ENCODE data around the gene ADGRB3. TPM values are rescaled to one million over a fixed set of nuclear protein-coding genes. Genes with fewer than 3 reads are reported as not detected.

ADGRB3 gene
- total RNA-seq, result 8.8 and 8.9 TPM in 2 replicates
- long read RNA-seq, partial matches to known transcripts, result 10 of 20 reads
- long read RNA-seq, other reads (novel, unspliced or antisense), result 10 of 20 reads

- peak; percentile 94 for DNase-seq (ENCODE audit: extremely low spot score, unreplicated experiment)
- Mint-ChIP-seq H3K36me3 (ENCODE audit: unreplicated experiment) (peaks cover 8% of the 10 kb centered on the region), H3K27ac (ENCODE audit: unreplicated experiment) (peak within 1 kb of the TSS; percentile 89), H3K27me3 (ENCODE audit: unreplicated experiment) (peaks cover 60% of the 10 kb centered on the region), H3K4me3 (ENCODE audit: unreplicated experiment) (peak within 1 kb of the TSS; percentile 94), H3K9me3 (ENCODE audit: unreplicated experiment) (no peaks in the 10 kb centered on the region), H3K4me1 (ENCODE audit: unreplicated experiment) (peaks cover 34% of the 10 kb centered on the region)
- TF ChIP-seq, protein P1, sequence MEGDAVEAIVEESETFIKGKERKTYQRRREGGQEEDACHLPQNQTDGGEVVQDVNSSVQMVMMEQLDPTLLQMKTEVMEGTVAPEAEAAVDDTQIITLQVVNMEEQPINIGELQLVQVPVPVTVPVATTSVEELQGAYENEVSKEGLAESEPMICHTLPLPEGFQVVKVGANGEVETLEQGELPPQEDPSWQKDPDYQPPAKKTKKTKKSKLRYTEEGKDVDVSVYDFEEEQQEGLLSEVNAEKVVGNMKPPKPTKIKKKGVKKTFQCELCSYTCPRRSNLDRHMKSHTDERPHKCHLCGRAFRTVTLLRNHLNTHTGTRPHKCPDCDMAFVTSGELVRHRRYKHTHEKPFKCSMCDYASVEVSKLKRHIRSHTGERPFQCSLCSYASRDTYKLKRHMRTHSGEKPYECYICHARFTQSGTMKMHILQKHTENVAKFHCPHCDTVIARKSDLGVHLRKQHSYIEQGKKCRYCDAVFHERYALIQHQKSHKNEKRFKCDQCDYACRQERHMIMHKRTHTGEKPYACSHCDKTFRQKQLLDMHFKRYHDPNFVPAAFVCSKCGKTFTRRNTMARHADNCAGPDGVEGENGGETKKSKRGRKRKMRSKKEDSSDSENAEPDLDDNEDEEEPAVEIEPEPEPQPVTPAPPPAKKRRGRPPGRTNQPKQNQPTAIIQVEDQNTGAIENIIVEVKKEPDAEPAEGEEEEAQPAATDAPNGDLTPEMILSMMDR (IDR thresholded peaks at IDR 0.05), result peak; percentile 36
These were observed at the start of gene ADGRB3 for GRCh38 chr6:68634726-68635411. TSS of gene ADGRB3 (plus strand) at chr6:68635282. CDS start at chr6:68638676, 3,394 bp downstream.

DNA sequence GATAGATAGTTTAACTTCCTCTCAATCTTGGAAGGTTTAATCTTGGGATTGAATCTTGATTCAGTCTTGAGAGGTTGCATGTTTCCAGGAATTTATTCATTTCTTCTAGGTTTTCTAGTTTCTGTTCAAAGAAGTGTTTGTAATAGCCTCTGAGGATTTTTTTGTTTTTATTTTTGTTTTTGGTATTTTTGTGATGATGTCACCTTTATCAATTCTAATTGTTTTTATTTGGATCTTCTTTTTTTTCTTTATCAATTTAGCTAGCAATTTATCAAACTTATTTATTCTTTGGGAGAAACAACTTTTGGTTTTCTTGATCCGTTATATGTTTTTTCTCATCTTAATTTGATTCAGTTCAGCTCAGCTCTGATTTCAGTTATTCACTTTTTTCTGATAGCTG, 41.5 kb upstream of the ADGRB3 start:
- H3K9me3 Mint-ChIP-seq (ENCODE audit: unreplicated experiment), result peaks cover 15% of the 10 kb centered on the region
- H3K4me3 Mint-ChIP-seq (ENCODE audit: unreplicated experiment), result no peak overlapping the region

GRCh38 chr6:68597642-68598041, 37.4 kb upstream of the ADGRB3 start:
- no peak overlapping the region for H3K4me3 Mint-ChIP-seq (ENCODE audit: unreplicated experiment)
- H3K9me3 Mint-ChIP-seq (ENCODE audit: unreplicated experiment), result peaks cover 4% of the 10 kb centered on the region
- no peaks in the 10 kb centered on the region for H3K4me1 Mint-ChIP-seq (ENCODE audit: unreplicated experiment)
- TF ChIP-seq, protein P1 (IDR thresholded peaks at IDR 0.05), result no peak
- H3K27me3 Mint-ChIP-seq (ENCODE audit: unreplicated experiment), result peaks cover 9% of the 10 kb centered on the region
- no peaks in the 10 kb centered on the region for H3K36me3 Mint-ChIP-seq (ENCODE audit: unreplicated experiment)
- no peak overlapping the region for H3K27ac Mint-ChIP-seq (ENCODE audit: unreplicated experiment)
- no peak for DNase-seq (ENCODE audit: extremely low spot score, unreplicated experiment)

More for the DNA sequence above, 41.5 kb upstream of the ADGRB3 start:
- Mint-ChIP-seq H3K27me3 (ENCODE audit: unreplicated experiment) (peaks cover 9% of the 10 kb centered on the region), H3K27ac (ENCODE audit: unreplicated experiment) (no peak overlapping the region), H3K36me3 (ENCODE audit: unreplicated experiment) (no peaks in the 10 kb centered on the region), H3K4me1 (ENCODE audit: unreplicated experiment) (no peaks in the 10 kb centered on the region)
- TF ChIP-seq, protein P1 (IDR thresholded peaks at IDR 0.05), result no peak
- no peak for DNase-seq (ENCODE audit: extremely low spot score, unreplicated experiment)

GRCh38 chr6:68615938-68616337, 19.1 kb upstream of the ADGRB3 start:
- Mint-ChIP-seq H3K4me3 (ENCODE audit: unreplicated experiment) (no peak overlapping the region), H3K4me1 (ENCODE audit: unreplicated experiment) (no peaks in the 10 kb centered on the region), H3K27ac (ENCODE audit: unreplicated experiment) (no peak overlapping the region), H3K36me3 (ENCODE audit: unreplicated experiment) (no peaks in the 10 kb centered on the region), H3K9me3 (ENCODE audit: unreplicated experiment) (no peaks in the 10 kb centered on the region), H3K27me3 (ENCODE audit: unreplicated experiment) (peaks cover 50% of the 10 kb centered on the region)
- TF ChIP-seq, protein P1 (IDR thresholded peaks at IDR 0.05), result no peak
- no peak for DNase-seq (ENCODE audit: extremely low spot score, unreplicated experiment)

- H3K9me3 Mint-ChIP-seq (ENCODE audit: unreplicated experiment), result no peaks in the 10 kb centered on the region
- no peak overlapping the region for H3K4me3 Mint-ChIP-seq (ENCODE audit: unreplicated experiment)
- no peaks in the 10 kb centered on the region for H3K36me3 Mint-ChIP-seq (ENCODE audit: unreplicated experiment)
- TF ChIP-seq, protein P1 (IDR thresholded peaks at IDR 0.05), result no peak
- peaks cover 31% of the 10 kb centered on the region for H3K27me3 Mint-ChIP-seq (ENCODE audit: unreplicated experiment)
- H3K27ac Mint-ChIP-seq (ENCODE audit: unreplicated experiment), result no peak overlapping the region
- no peak for DNase-seq (ENCODE audit: extremely low spot score, unreplicated experiment)
- no peaks in the 10 kb centered on the region for H3K4me1 Mint-ChIP-seq (ENCODE audit: unreplicated experiment)
These were observed 9.1 kb upstream of the ADGRB3 start for GRCh38 chr6:68625998-68626397.

Measured in osteocyte (in vitro differentiated cells).